Measurements from ENCODE around the gene CTXN2. TPM values are rescaled to one million over a fixed set of nuclear protein-coding genes. Genes with fewer than 3 reads are reported as not detected.

CTXN2 gene
- total RNA-seq, 1 donor from 2014 or later: 0.18 TPM

GRCh38 chr15:48149858-48150257, 41.6 kb upstream of the CTXN2 start:
- no peaks in the 10 kb centered on the region for H3K27me3 Mint-ChIP-seq (ENCODE audit: unreplicated experiment)
- peaks cover 4% of the 10 kb centered on the region for H3K36me3 Mint-ChIP-seq (ENCODE audit: low read depth, unreplicated experiment)
- DNase-seq (ENCODE audit: low spot score): no peak
- no peak overlapping the region for H3K4me3 Mint-ChIP-seq (ENCODE audit: unreplicated experiment)
- H3K4me1 Mint-ChIP-seq (ENCODE audit: unreplicated experiment): no peaks in the 10 kb centered on the region
- TF ChIP-seq, protein P1, sequence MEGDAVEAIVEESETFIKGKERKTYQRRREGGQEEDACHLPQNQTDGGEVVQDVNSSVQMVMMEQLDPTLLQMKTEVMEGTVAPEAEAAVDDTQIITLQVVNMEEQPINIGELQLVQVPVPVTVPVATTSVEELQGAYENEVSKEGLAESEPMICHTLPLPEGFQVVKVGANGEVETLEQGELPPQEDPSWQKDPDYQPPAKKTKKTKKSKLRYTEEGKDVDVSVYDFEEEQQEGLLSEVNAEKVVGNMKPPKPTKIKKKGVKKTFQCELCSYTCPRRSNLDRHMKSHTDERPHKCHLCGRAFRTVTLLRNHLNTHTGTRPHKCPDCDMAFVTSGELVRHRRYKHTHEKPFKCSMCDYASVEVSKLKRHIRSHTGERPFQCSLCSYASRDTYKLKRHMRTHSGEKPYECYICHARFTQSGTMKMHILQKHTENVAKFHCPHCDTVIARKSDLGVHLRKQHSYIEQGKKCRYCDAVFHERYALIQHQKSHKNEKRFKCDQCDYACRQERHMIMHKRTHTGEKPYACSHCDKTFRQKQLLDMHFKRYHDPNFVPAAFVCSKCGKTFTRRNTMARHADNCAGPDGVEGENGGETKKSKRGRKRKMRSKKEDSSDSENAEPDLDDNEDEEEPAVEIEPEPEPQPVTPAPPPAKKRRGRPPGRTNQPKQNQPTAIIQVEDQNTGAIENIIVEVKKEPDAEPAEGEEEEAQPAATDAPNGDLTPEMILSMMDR (IDR thresholded peaks at IDR 0.05; ENCODE audit: unreplicated experiment): no peak
- H3K9me3 Mint-ChIP-seq (ENCODE audit: unreplicated experiment): no peaks in the 10 kb centered on the region
- no peak overlapping the region for H3K27ac Mint-ChIP-seq (ENCODE audit: unreplicated experiment)

DNA sequence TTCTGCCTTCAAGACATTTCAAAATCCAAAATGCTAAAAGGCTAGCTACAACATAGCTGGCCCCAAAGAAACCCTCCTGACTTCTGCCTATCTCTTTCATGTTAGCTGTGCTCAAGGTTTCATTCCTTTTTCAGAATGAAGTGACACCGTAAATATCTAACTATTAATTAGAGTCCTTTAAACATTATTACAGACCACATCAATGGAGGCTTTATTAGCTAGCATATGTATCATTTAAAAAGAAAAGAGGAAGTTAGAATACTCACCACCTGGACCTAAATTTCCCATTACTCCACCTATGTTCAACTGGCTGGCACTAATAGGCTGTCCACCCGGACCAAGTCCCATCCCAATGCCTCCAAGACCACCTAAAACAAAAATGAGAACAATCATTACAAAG, 37.9 kb upstream of the CTXN2 start:
- TF ChIP-seq, protein P1 (IDR thresholded peaks at IDR 0.05; ENCODE audit: unreplicated experiment): no peak
- Mint-ChIP-seq H3K4me3 (ENCODE audit: unreplicated experiment) (no peak overlapping the region), H3K27ac (ENCODE audit: unreplicated experiment) (no peak overlapping the region), H3K36me3 (ENCODE audit: low read depth, unreplicated experiment) (peaks cover 4% of the 10 kb centered on the region), H3K27me3 (ENCODE audit: unreplicated experiment) (no peaks in the 10 kb centered on the region), H3K9me3 (ENCODE audit: unreplicated experiment) (no peaks in the 10 kb centered on the region), H3K4me1 (ENCODE audit: unreplicated experiment) (no peaks in the 10 kb centered on the region)
- no peak for DNase-seq (ENCODE audit: low spot score)

DNA sequence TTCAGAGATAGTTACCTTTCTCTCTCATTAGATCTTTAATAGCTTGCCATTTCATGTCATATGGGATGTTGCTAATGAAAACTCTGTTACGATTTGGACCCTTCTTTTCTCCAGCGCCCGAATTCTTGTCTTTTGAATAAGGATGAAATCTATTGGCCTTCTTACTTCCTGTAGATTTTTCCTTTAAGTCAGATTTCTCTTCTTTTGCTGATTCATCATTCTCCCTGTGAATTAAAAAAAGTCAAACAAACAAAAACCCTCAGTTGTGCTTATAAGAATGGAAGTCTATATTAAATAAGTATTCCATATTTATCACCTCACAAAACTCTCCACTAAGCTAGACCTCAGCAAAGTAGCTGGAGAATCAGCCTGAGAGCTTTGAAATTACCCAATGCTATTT, 22.8 kb upstream of the CTXN2 start:
- DNase-seq (ENCODE audit: low spot score): no peak
- TF ChIP-seq, protein P1 (IDR thresholded peaks at IDR 0.05; ENCODE audit: unreplicated experiment): no peak
- no peaks in the 10 kb centered on the region for H3K27me3 Mint-ChIP-seq (ENCODE audit: unreplicated experiment)
- no peaks in the 10 kb centered on the region for H3K9me3 Mint-ChIP-seq (ENCODE audit: unreplicated experiment)
- H3K4me1 Mint-ChIP-seq (ENCODE audit: unreplicated experiment): no peaks in the 10 kb centered on the region
- no peak overlapping the region for H3K4me3 Mint-ChIP-seq (ENCODE audit: unreplicated experiment)
- H3K27ac Mint-ChIP-seq (ENCODE audit: unreplicated experiment): no peak overlapping the region
- no peaks in the 10 kb centered on the region for H3K36me3 Mint-ChIP-seq (ENCODE audit: low read depth, unreplicated experiment)

- Mint-ChIP-seq H3K27me3 (ENCODE audit: unreplicated experiment) (no peaks in the 10 kb centered on the region), H3K4me1 (ENCODE audit: unreplicated experiment) (no peaks in the 10 kb centered on the region), H3K36me3 (ENCODE audit: low read depth, unreplicated experiment) (no peaks in the 10 kb centered on the region), H3K27ac (ENCODE audit: unreplicated experiment) (no peak overlapping the region), H3K9me3 (ENCODE audit: unreplicated experiment) (no peaks in the 10 kb centered on the region), H3K4me3 (ENCODE audit: unreplicated experiment) (no peak overlapping the region)
- TF ChIP-seq, protein P1 (IDR thresholded peaks at IDR 0.05; ENCODE audit: unreplicated experiment): no peak
- DNase-seq (ENCODE audit: low spot score): no peak
These were observed 20.5 kb upstream of the CTXN2 start for GRCh38 chr15:48170981-48171380.

DNA sequence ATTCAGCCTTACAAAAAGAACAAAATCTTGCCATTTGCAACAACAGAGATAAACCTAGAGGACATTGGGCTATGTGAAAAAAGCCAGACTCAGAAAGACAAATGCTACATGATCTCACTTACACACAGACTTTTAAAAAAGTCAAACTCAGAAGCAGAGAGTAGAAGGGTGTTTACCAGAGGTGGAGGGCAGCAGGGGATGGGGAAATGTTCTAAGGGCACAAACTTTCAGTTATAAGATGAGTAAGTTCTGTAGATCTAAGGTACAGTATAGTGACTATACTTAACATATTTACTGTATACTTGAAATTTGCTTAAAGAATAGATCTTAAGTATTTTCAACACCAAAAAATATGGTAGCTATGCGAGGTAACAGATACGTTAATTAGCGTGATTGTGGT, 16.3 kb upstream of the CTXN2 start:
- DNase-seq (ENCODE audit: low spot score): no peak

More for the DNA sequence above, 16.3 kb upstream of the CTXN2 start:
- Mint-ChIP-seq H3K27me3 (ENCODE audit: unreplicated experiment) (peaks cover 3% of the 10 kb centered on the region), H3K27ac (ENCODE audit: unreplicated experiment) (no peak overlapping the region), H3K4me3 (ENCODE audit: unreplicated experiment) (no peak overlapping the region), H3K4me1 (ENCODE audit: unreplicated experiment) (peaks cover 8% of the 10 kb centered on the region), H3K9me3 (ENCODE audit: unreplicated experiment) (no peaks in the 10 kb centered on the region), H3K36me3 (ENCODE audit: low read depth, unreplicated experiment) (peaks cover 3% of the 10 kb centered on the region)
- TF ChIP-seq, protein P1 (IDR thresholded peaks at IDR 0.05; ENCODE audit: unreplicated experiment): no peak
